Measurements from ENCODE around the gene MTG2.

Gene MTG2

GRCh38 chr20:62246431-62246830, 63.6 kb downstream of the MTG2 start:
- in situ Hi-C loops (cut with HindIII; ENCODE audit: low sequenced_read_pairs) = no loop called here

GRCh38 chr20:62246872-62247652, 64.2 kb downstream of the MTG2 start:
- in situ Hi-C loops (cut with HindIII; ENCODE audit: low sequenced_read_pairs) = no loop called here

- in situ Hi-C loops (cut with HindIII; ENCODE audit: low sequenced_read_pairs) = no loop called here
Measured at GRCh38 chr20:62248890-62249560, 66.2 kb downstream of the MTG2 start.

DNA sequence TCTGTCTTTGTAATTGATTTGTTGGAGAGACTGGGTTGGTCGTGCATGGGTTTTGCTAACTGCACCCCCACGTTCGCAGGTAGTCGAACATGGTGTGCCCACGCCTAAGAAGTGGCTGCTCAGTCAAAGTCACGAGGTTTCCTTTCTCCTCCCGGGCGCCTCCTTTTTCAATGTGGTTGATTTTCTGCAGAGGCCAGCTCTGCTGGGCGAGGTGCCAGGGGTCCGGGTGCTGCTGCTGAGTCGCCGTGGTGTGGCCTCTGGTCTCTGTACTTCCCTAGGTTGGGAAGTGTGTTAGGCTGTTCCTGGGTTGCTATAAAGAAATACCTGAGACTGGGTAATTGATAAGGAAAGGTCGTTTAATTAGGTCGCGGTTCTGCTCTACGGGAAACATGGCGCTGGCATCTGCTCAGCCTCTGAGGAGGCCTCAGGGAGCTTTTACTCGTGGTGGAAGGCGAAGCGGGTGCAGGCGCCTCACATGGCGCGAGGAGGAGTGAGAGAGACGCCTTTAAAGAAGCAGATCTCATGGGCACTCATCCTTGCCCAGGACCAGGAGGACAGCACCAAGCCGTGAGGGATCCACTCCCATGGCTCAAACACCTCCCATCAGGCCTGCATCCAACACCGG, 69.6 kb downstream of the MTG2 start:
- in situ Hi-C loops (cut with HindIII; ENCODE audit: low sequenced_read_pairs) = no loop called here
